Mesendoderm (in vitro differentiated cells): ENCODE measurements around the gene CPM.

Experiments
- DNase-seq: peaks from one replicate; pipeline ENCODE4 v3.0.0; 2013
- H2AK5ac ChIP-seq: 2 replicates; pipeline ENCODE4 v1.6.1; 2013; ENCODE audit warnings: low read length, inconsistent platforms
- H2BK120ac ChIP-seq: 2 replicates; pipeline ENCODE4 v1.6.1; 2013; ENCODE audit warnings: low read depth, mild to moderate bottlenecking, low read length, moderate library complexity, mixed read lengths
- H2BK15ac ChIP-seq: replicated peaks from 2 replicates; pipeline ENCODE4 v1.6.1; 2013; ENCODE audit warnings: low read depth, mild to moderate bottlenecking, moderate library complexity
- H2BK5ac ChIP-seq: 2 replicates; pipeline ENCODE4 v1.6.1; 2013; ENCODE audit warnings: low read length, inconsistent platforms
- H3K18ac ChIP-seq: 2 replicates; pipeline ENCODE4 v1.6.1; 2013; ENCODE audit warnings: mild to moderate bottlenecking, low read length, mixed read lengths
- H3K23ac ChIP-seq: one replicate; pipeline ENCODE4 v1.6.1; 2013; ENCODE audit warnings: low read length
- H3K27ac ChIP-seq: 2 replicates; pipeline ENCODE4 v1.5.1; 2013; ENCODE audit warnings: low read depth, mild to moderate bottlenecking, inconsistent platforms, low read length, moderate library complexity
- H3K27me3 ChIP-seq: 2 replicates; pipeline ENCODE4 v1.6.1; 2013; ENCODE audit warnings: low read length, control low read depth, mild to moderate bottlenecking, inconsistent platforms; ENCODE audit not compliant: insufficient read depth, poor library complexity
- H3K36me3 ChIP-seq: 2 replicates; pipeline ENCODE4 v1.6.1; 2013; ENCODE audit warnings: low read length, inconsistent platforms; ENCODE audit not compliant: control insufficient read depth, insufficient read depth
- H3K4ac ChIP-seq: one replicate; pipeline ENCODE4 v1.6.1; 2013; ENCODE audit warnings: low read depth, mild to moderate bottlenecking, low read length, moderate library complexity
- H3K4me1 ChIP-seq: 2 replicates; pipeline ENCODE4 v1.6.1; 2013; ENCODE audit warnings: low read depth, low read length, inconsistent platforms; ENCODE audit not compliant: control insufficient read depth
- H3K4me2 ChIP-seq: 2 replicates; pipeline ENCODE4 v1.6.1; 2013; ENCODE audit warnings: low read length
- H3K4me3 ChIP-seq: 2 replicates; pipeline ENCODE4 v1.5.1; 2013; ENCODE audit warnings: mild to moderate bottlenecking, low read length
- H3K56ac ChIP-seq: one replicate; pipeline ENCODE4 v1.6.1; 2013; ENCODE audit warnings: low read length
- H3K79me1 ChIP-seq: 2 replicates; pipeline ENCODE4 v1.6.1; 2013; ENCODE audit warnings: low read length, inconsistent platforms
- H3K79me2 ChIP-seq: 2 replicates; pipeline ENCODE4 v1.6.1; 2013; ENCODE audit warnings: mild to moderate bottlenecking, low read length; ENCODE audit not compliant: control insufficient read depth, insufficient read depth
- H3K9ac ChIP-seq: 2 replicates; pipeline ENCODE4 v1.6.1; 2013; ENCODE audit warnings: low read length, inconsistent platforms
- H4K5ac ChIP-seq: one replicate; pipeline ENCODE4 v1.6.1; 2013; ENCODE audit warnings: low read length
- H4K8ac ChIP-seq: one replicate; pipeline ENCODE4 v1.6.1; 2013; ENCODE audit warnings: low read depth, mild to moderate bottlenecking, control low read depth, low read length, moderate library complexity
- WGBS: extraction: QIAGEN DNeasy Blood & Tissue Kit; methylation state at CpG from one replicate; pipeline ENCODE4 v1.1.7; 2013; ENCODE audit warnings: low lambda C conversion rate, missing lambda C conversion rate; ENCODE audit not compliant: insufficient coverage; ENCODE audit errors: extremely low coverage; 5-methylcytosine and 5-hydroxymethylcytosine counted together

The CPM gene

DNA sequence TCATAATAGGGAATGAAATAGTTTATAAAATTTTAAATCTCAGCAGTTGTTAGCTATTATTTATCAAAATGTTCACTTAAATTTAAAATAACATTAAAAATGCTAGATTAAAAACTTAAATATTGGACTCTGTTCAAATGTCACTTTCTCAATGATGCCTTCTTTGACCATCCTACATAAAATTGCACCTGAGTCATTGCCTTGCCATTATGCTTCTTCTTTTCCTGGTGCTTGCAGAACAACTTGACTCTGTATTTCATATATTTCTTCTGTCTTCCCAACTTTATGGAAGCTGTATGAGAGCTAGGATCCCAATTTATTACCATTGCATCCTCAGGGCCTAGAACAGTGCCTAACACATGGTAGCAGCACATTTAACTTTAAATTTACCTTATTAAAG lies 37.3 kb upstream of the CPM start:
- H2BK5ac ChIP-seq: no peak overlapping the region
- H3K27ac ChIP-seq: no peak overlapping the region
- no peak overlapping the region for H2AK5ac ChIP-seq

DNA sequence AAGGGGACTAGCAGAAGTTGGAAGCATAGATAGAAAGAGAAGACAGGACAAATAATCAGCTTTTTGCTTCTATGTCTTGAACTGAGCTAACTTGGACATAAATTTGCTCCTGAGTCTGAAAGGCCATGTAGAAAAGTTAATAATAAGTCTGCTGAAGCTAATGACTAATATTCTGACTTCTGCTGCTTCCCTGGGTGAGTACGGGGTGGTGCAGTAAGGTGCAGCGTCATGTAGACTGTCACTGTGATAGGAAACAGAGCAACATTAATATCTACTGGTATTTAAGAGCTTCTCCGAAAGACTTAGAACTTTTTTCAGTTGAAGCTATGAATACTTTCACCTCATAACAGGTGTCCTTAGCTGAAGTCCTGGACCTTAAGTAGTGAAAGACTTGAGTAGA lies 34.1 kb upstream of the CPM start:
- Histone ChIP-seq H3K56ac (no peak overlapping the region), H3K36me3 (no peaks in the 10 kb centered on the region), H3K23ac (no peak overlapping the region), H3K4me2 (no peak overlapping the region), H3K27ac (no peak overlapping the region), H2BK5ac (no peak overlapping the region), H2BK15ac (no peak overlapping the region), H3K4me1 (no peaks in the 10 kb centered on the region), H3K79me1 (no peaks in the 10 kb centered on the region), H3K18ac (no peak overlapping the region), H2AK5ac (no peak overlapping the region), H3K4ac (no peak overlapping the region), H3K9ac (no peak overlapping the region), H4K5ac (no peak overlapping the region), H2BK120ac (no peak overlapping the region), H3K79me2 (no peaks in the 10 kb centered on the region), H3K4me3 (no peak overlapping the region), H3K27me3 (no peaks in the 10 kb centered on the region), H4K8ac (no peak overlapping the region)
- WGBS: no CpG with 5 or more reads among the region's 3 CpGs
- no peak for DNase-seq

More for the DNA sequence above, 37.3 kb upstream of the CPM start:
- Histone ChIP-seq H4K8ac (no peak overlapping the region), H3K4me2 (no peak overlapping the region), H3K56ac (no peak overlapping the region), H2BK120ac (no peak overlapping the region), H3K79me2 (no peaks in the 10 kb centered on the region), H4K5ac (no peak overlapping the region), H3K4me3 (no peak overlapping the region), H3K4me1 (no peaks in the 10 kb centered on the region), H3K36me3 (no peaks in the 10 kb centered on the region), H3K4ac (no peak overlapping the region), H3K27me3 (no peaks in the 10 kb centered on the region), H3K18ac (no peak overlapping the region), H3K9ac (no peak overlapping the region), H3K79me1 (no peaks in the 10 kb centered on the region), H3K23ac (no peak overlapping the region), H2BK15ac (no peak overlapping the region)
- no peak for DNase-seq

DNA sequence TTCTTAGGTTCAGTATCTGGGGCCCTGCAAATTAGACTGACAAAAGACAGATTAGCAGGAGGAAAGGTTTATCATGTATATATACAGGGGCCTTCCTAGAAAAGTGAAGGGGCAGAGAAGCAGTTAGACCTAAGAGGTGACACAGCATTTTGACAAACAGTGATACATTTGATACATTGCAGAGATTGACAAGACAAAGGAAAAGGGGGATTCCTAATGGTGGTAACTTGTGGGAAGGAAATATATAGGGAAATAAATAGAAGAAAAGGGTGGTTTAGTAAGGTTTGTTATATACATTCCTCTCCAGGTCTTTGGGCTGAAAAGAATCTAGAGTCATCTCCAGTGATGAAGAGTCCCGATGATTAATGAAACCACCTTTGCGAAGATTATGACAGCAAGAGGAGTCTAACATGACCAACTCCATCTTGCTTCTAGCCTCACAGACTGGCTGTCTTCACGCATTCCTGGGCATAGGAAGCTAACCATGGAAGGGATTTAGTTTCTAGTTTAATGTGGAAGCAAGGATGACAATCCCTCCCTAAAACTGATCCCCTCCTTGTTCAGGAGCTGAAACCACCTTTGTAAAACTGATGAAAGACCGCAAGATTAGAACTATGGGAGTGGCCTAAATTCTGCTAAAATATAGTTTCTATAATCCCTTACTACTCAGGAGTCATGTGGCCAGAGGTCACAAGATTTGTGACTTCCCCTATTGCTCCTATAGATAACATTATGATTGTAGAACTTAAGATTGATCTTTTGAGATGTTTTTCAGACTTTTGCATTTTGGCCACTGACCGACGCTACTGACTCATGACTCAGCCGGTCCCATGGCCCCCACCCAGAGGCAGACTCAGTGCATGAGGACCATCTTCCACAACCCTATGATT lies 31.1 kb upstream of the CPM start:
- Histone ChIP-seq H3K36me3 (no peaks in the 10 kb centered on the region), H3K9ac (no peak overlapping the region), H2BK5ac (no peak overlapping the region), H2BK15ac (no peak overlapping the region), H3K4me3 (no peak overlapping the region), H3K18ac (no peak overlapping the region), H3K4me1 (no peaks in the 10 kb centered on the region), H3K79me2 (no peaks in the 10 kb centered on the region), H3K79me1 (no peaks in the 10 kb centered on the region), H2AK5ac (no peak overlapping the region), H4K8ac (no peak overlapping the region), H3K27me3 (no peaks in the 10 kb centered on the region), H3K27ac (no peak overlapping the region), H3K23ac (no peak overlapping the region), H3K4ac (no peak overlapping the region), H3K56ac (no peak overlapping the region), H4K5ac (no peak overlapping the region), H2BK120ac (no peak overlapping the region), H3K4me2 (no peak overlapping the region)
- WGBS: no CpG with 5 or more reads among the region's 7 CpGs
- DNase-seq: no peak

DNA sequence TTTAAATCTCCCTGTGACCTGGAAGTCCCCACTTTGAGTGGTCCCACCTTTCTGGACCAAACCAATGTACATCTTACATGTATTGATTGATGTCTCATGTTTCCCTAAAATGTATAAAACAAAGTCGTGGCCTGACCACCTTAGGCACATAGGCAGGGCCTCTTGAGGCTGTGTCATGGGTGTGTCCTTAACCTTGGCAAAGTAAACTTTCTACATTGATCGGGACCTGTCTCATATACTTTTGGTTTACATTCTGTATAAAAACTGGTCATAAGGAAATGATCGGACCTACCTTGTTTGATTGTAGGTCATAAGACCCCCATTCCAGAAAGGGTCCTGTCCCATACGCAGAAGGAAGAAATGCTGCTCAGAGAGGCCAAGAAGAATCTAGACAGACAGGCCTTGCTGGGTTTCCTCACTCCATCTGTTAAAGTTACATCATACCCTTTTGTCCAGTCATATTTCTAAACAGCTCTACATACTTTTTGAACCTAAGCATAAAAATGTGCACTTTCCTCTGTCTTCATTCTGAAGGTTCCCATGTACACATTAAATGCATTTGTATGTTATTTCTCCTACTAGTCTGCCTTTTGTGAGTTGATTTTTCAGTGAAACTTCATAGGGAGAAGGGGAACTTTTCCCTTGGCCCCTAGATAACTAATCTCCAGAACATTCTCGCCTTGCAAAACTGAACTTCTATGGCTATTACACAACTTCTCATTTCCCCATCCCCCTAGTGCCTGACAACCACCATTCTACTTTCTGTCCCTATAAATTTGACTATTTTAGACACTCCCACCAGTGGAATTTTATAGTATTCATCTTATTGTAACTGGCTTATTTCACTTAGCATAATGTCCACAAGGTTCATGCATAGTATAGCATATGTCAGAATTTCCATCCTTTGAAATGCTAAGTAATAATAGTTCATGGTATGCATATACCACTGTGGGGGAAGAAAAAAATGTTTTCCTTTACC lies 30.2 kb upstream of the CPM start:
- H2BK120ac ChIP-seq: no peak overlapping the region
- no peaks in the 10 kb centered on the region for H3K4me1 ChIP-seq
- no peak overlapping the region for H4K5ac ChIP-seq
- no peak overlapping the region for H3K23ac ChIP-seq
- no peak overlapping the region for H3K18ac ChIP-seq
- no peak for DNase-seq
- no peak overlapping the region for H3K9ac ChIP-seq
- H2AK5ac ChIP-seq: no peak overlapping the region
- no peak overlapping the region for H3K4me2 ChIP-seq
- H3K4ac ChIP-seq: no peak overlapping the region
- H2BK15ac ChIP-seq: no peak overlapping the region
- no peaks in the 10 kb centered on the region for H3K79me2 ChIP-seq
- no peaks in the 10 kb centered on the region for H3K79me1 ChIP-seq
- no CpG with 5 or more reads among the region's 5 CpGs for WGBS
- H3K4me3 ChIP-seq: no peak overlapping the region
- no peak overlapping the region for H3K27ac ChIP-seq
- no peak overlapping the region for H2BK5ac ChIP-seq
- no peaks in the 10 kb centered on the region for H3K36me3 ChIP-seq
- H3K56ac ChIP-seq: no peak overlapping the region
- no peaks in the 10 kb centered on the region for H3K27me3 ChIP-seq
- H4K8ac ChIP-seq: no peak overlapping the region

DNA sequence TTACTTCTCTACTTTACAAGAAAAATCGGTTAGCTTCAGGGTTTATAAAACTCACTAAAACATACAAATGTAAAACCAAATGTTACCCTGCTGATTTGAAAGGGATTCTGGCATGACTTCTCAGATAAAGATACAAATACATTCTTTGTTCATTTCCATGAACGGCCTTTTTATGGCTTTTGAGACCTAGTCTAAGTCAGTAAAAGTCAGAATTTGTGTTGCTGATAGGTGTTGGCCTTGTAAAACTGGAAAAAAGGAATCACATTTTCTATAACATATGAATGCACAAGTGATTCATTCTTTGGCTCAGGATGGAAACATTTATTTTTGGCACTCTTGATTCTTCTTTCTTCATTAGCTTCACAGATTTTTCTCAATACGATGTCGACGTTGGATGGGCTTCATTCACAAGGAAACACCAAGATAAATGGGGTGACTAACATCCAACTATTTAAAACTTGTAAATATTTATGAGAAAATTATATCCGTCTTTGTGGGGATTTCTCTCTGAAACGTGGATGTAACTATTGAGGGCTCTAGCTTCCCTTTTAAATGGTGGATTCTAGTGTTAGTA lies 27.0 kb upstream of the CPM start:
- H3K27me3 ChIP-seq: no peaks in the 10 kb centered on the region
- H4K5ac ChIP-seq: no peak overlapping the region
- no peak overlapping the region for H3K23ac ChIP-seq
- H2BK15ac ChIP-seq: no peak overlapping the region
- no peak overlapping the region for H2BK5ac ChIP-seq
- no peak overlapping the region for H3K4me3 ChIP-seq
- no peaks in the 10 kb centered on the region for H3K79me2 ChIP-seq
- DNase-seq: no peak
- no peak overlapping the region for H3K27ac ChIP-seq
- no peaks in the 10 kb centered on the region for H3K36me3 ChIP-seq
- no peaks in the 10 kb centered on the region for H3K4me1 ChIP-seq
- no peak overlapping the region for H3K9ac ChIP-seq
- no peak overlapping the region for H3K56ac ChIP-seq
- no peak overlapping the region for H3K4me2 ChIP-seq
- H3K18ac ChIP-seq: no peak overlapping the region
- H3K4ac ChIP-seq: no peak overlapping the region
- no CpG with 5 or more reads among the region's 7 CpGs for WGBS
- H2BK120ac ChIP-seq: no peak overlapping the region
- H2AK5ac ChIP-seq: no peak overlapping the region
- H4K8ac ChIP-seq: no peak overlapping the region
- H3K79me1 ChIP-seq: no peaks in the 10 kb centered on the region
